Liver (tissue), 9 donors: Measurements from ENCODE around the gene HERC6. TPM values are rescaled to one million over a fixed set of nuclear protein-coding genes. Genes with fewer than 3 reads are reported as not detected.
"Not testable (repeated sequence)": the region's sequence is repeated elsewhere in the genome, so short reads cannot be mapped to it uniquely, and the experiment has no call there.

Source experiments
- DNase-seq: peaks from one replicate; pipeline ENCODE4 v3.0.0-alpha.2; 2017; ENCODE audit warnings: low spot score
- H3K27ac ChIP-seq, 2 donors: one replicate each; pipeline ENCODE4 v1.7.0; 2013; ENCODE audit warnings: inconsistent platforms in 2 of 2, low read length in 2 of 2, control low read depth in 1 of 2, low read depth in 1 of 2, mild to moderate bottlenecking in 1 of 2
- H3K27me3 ChIP-seq, 4 donors: one replicate each; pipeline versions ENCODE4 v1.6.1 to v1.7.0; 2013; ENCODE audit warnings: low read length in 3 of 4, inconsistent platforms in 1 of 4, mild to moderate bottlenecking in 1 of 4, moderate library complexity in 1 of 4; ENCODE audit not compliant: control insufficient read depth in 4 of 4, insufficient read depth in 4 of 4
- H3K36me3 ChIP-seq, 4 donors: one replicate each; pipeline versions ENCODE4 v1.6.1 to v1.7.0; 2013; ENCODE audit warnings: low read length in 3 of 4, mild to moderate bottlenecking in 3 of 4, low read depth in 1 of 4, moderate library complexity in 1 of 4; ENCODE audit not compliant: control insufficient read depth in 4 of 4, insufficient read depth in 3 of 4
- H3K4me1 ChIP-seq, 4 donors: one replicate each; pipeline versions ENCODE4 v1.6.1 to v1.7.0; 2013; ENCODE audit warnings: low read length in 3 of 4, mild to moderate bottlenecking in 3 of 4, moderate library complexity in 1 of 4; ENCODE audit not compliant: control insufficient read depth in 4 of 4, insufficient read depth in 4 of 4
- H3K4me3 ChIP-seq, 3 donors: one replicate each; pipeline versions ENCODE4 v1.6.1 to v1.7.0; 2013; ENCODE audit warnings: low read length in 3 of 3, control low read depth in 1 of 3, low read depth in 1 of 3, mild to moderate bottlenecking in 1 of 3
- H3K9ac ChIP-seq, 2 donors: one replicate each; pipeline ENCODE4 v1.7.0; 2013; ENCODE audit warnings: low read length in 2 of 2, mild to moderate bottlenecking in 2 of 2, moderate library complexity in 2 of 2, control low read depth in 1 of 2, low read depth in 1 of 2
- H3K9me3 ChIP-seq, 4 donors: one replicate each; pipeline versions ENCODE4 v1.6.1 to v1.7.0; 2013; ENCODE audit warnings: low read length in 3 of 4; ENCODE audit not compliant: control insufficient read depth in 4 of 4
- EGR1 ChIP-seq, 2 donors: IDR thresholded peaks; 2 replicates each; pipeline ENCODE4 v1.6.1; 2016 to 2018; ENCODE audit warnings: antibody characterized with exemption in 2 of 2, low read depth in 2 of 2
- FOXA1 ChIP-seq: IDR thresholded peaks from 2 replicates; pipeline ENCODE4 v1.6.1; 2016; ENCODE audit warnings: antibody characterized with exemption
- FOXA2 ChIP-seq: IDR thresholded peaks from 2 replicates; pipeline ENCODE4 v1.6.1; 2016; ENCODE audit warnings: antibody characterized with exemption
- GABPA ChIP-seq, 2 donors: IDR thresholded peaks in 1 of 2; conservative IDR thresholded peaks in 1 of 2; 2 replicates each; pipeline ENCODE4 v1.6.1; 2016; ENCODE audit warnings: antibody characterized with exemption in 2 of 2, mild to moderate bottlenecking in 1 of 2, moderate library complexity in 1 of 2
- HNF4A ChIP-seq, 2 donors: conservative IDR thresholded peaks; 2 replicates each; pipeline ENCODE4 v1.6.1; 2016; ENCODE audit warnings: antibody characterized with exemption in 2 of 2, mild to moderate bottlenecking in 2 of 2
- HNF4G ChIP-seq: IDR thresholded peaks from 2 replicates; pipeline ENCODE4 v1.6.1; 2016; ENCODE audit warnings: antibody characterized with exemption
- JUND ChIP-seq, 2 donors: IDR thresholded peaks; 2 replicates each; pipeline ENCODE4 v1.6.1; 2016; ENCODE audit warnings: antibody characterized with exemption in 2 of 2
- NR2F2 ChIP-seq: IDR thresholded peaks from 2 replicates; pipeline ENCODE4 v1.6.1; 2016; ENCODE audit warnings: antibody characterized with exemption
- RXRA ChIP-seq, 2 donors: IDR thresholded peaks; 2 replicates each; pipeline ENCODE4 v1.6.1; 2017 to 2018; ENCODE audit warnings: antibody characterized with exemption in 2 of 2, mild to moderate bottlenecking in 1 of 2
- SP1 ChIP-seq: IDR thresholded peaks from 2 replicates; pipeline ENCODE4 v1.6.1; 2018; ENCODE audit warnings: antibody characterized with exemption, mild to moderate bottlenecking
- YY1 ChIP-seq: IDR thresholded peaks from 2 replicates; pipeline ENCODE4 v1.6.1; 2016; ENCODE audit warnings: antibody characterized with exemption, mild to moderate bottlenecking
- WGBS: extraction: QIAGEN DNeasy Blood & Tissue Kit; methylation state at CpG from one replicate; pipeline ENCODE4 v1.1.7; 2013; 5-methylcytosine and 5-hydroxymethylcytosine counted together
- polyA plus RNA-seq, 2 donors: library from polyadenylated mRNA; stranded (reverse) in 1 of 2; unstranded in 1 of 2; fragments of 200-250 nt in 1 of 2; fragments of >200 nt in 1 of 2; fragmentation: Nextera tagmentation in 1 of 2; extraction: Ambion mirVana in 1 of 2; gene quantifications; one replicate each; pipeline versions ENCODE4 v1.2.1 to v1.2.3, GENCODE V29; 2013 to 2015
- total RNA-seq, 2 donors: library from RNA; depleted of rRNA; stranded (reverse); fragments of >200 nt; gene quantifications; one replicate each; pipeline ENCODE4 v1.2.3, GENCODE V29; 2014
- TF ChIP-seq, protein P1 (sequence below): IDR thresholded peaks from 2 replicates; pipeline ENCODE4 v1.6.1; 2016; ENCODE audit warnings: antibody characterized with exemption
- TF ChIP-seq, protein P2 (sequence below): IDR thresholded peaks from 2 replicates; pipeline ENCODE4 v1.6.1; 2016; ENCODE audit warnings: antibody characterized with exemption
- TF ChIP-seq, protein P3 (sequence below): IDR thresholded peaks from 2 replicates; pipeline ENCODE4 v1.6.1; 2016; ENCODE audit warnings: antibody characterized with exemption, mild to moderate bottlenecking
- TF ChIP-seq, protein P4 (sequence below): IDR thresholded peaks from 2 replicates; pipeline ENCODE4 v1.6.1; 2016; ENCODE audit warnings: antibody characterized with exemption
- donor health status: healthy.
- donor health status: healthy.
- donor health status: healthy.
- donor health status: healthy.
- donor health status: healthy.

Gene HERC6
- total and polyA plus RNA-seq, 4 donors = 1.5 to 3.8 (median 2.6) TPM

DNA sequence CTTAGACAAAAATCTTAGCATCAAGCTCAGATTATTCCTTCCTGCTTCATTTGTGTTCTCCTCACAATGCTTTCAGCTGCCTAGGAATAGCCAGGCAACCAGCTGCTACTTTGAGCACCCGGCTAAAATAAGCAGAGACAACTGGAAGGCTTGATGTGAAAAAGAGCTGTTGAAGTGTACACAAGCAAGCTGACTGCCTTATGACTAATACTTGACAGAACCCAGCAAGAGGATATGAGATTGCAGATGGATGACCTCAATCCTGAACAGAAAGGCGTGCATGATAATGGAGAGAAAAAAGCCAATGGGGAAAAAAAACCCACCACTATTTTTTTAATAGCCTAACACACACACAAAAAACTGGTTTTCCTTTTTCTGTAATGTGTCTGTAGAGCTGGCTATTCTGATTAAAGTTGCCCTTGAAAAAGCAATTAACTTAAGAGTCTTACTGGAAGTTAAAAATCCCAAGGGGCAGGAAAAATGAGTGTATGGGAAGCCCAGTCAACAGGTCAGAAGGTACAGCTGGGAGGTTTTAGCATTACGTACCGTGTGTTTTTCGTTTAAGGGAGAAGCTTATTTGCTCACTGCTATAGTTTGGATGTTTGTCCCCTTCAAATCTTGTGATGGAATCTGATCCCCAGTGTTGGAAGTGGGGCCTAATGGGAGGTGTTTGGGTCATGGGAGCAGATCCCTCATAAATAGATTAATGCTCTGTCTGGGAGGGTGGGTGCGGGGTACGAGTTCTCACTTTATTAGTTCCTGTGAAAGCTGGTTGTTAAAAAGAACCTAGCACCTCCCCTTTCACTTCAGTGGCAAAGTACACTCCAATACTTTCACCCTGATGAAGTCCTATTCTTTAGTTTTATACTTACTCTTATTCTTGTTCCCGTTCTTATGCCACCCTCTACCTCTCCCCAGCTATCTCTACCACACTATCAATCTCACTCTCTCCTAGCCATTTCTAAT is 37.1 kb upstream of the HERC6 start:
- no peak for DNase-seq
- WGBS = 75% methylated on average over 8 of the region's 8 CpGs
- Histone ChIP-seq H3K9ac (no peak overlapping the region), H3K9me3 (no peaks in the 10 kb centered on the region), H3K27me3 (no peaks in the 10 kb centered on the region), H3K4me1 (no peaks in the 10 kb centered on the region), H3K27ac (no peak overlapping the region), H3K4me3 (no peak overlapping the region), H3K36me3 (no peaks in the 10 kb centered on the region)
- TF ChIP-seq RXRA (IDR thresholded peaks at IDR 0.05) (no peak), JUND (IDR thresholded peaks at IDR 0.05) (peak in 1 of 2 donors; percentile 26)

DNA sequence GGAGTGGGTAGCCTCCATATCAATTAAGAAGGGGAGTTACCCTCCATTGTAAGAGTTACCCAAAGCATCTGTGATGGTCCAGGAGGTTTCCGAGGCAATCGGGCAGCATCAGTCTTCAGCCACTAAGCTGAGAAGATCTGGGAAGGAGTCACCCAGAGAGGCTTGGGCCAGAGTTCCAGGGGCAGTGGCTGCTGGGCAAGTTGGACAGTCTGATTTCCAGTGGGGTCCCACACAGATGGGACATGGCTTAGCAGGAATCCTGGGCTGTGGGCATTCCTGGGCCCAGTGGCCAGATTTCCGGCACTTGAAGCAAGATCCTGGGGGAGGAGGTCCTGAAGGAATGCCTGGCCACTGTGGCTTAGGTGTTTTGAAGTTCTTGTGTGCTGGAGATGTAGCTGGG is 31.8 kb upstream of the HERC6 start:
- not testable (repeated sequence) for H3K4me1 ChIP-seq, H3K4me3 ChIP-seq, H3K36me3 ChIP-seq, DNase-seq, H3K27me3 ChIP-seq, H3K27ac ChIP-seq, H3K9me3 ChIP-seq, H3K9ac ChIP-seq
- 79% methylated on average over 3 of the region's 3 CpGs for WGBS

DNA sequence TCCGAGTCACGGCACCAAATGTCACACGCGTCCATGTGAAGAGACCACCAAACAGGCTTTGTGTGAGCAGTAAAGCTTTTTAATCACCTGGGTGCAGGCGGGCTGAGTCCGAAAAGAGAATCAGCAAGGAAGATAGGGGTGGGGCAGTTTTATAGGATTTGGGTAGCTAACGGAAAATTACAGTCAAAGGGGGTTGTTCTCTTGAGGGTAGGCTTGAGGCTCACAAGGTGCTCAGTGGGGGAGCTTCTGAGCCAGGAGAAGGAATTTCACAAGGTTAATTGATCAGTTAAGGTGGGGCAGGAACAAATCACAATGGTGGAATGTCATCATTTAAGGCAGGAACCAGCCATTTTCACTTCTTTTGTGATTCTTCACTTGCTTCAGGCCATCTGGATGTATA is 29.9 kb upstream of the HERC6 start:
- not testable (repeated sequence) for H3K4me1 ChIP-seq, H3K9me3 ChIP-seq, H3K4me3 ChIP-seq, H3K9ac ChIP-seq, H3K36me3 ChIP-seq, DNase-seq, H3K27me3 ChIP-seq, H3K27ac ChIP-seq
- 81% methylated on average over 7 of the region's 7 CpGs for WGBS

DNA sequence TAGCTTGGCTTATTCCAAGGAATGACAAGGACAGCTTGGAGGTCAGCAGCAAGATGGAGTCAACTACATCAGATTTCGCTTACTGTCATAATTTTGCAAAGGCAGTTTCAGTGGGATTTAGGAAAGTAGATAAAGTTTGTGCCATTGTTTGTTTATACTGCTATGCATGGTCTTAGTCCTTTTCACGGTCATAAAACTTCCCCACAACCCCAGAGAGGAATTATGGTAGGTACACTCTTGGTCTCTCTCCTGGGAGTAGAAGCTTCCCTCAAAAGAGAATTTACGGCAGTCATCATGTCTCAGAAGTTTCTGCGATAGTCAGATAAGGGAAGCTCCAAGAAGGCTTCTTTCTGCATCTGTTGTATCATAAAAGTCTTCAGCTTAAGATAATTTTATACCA is 27.9 kb upstream of the HERC6 start:
- Histone ChIP-seq H3K27ac (no peak overlapping the region), H3K9ac (no peak overlapping the region), H3K4me3 (no peak overlapping the region), H3K4me1 (no peaks in the 10 kb centered on the region), H3K9me3 (no peaks in the 10 kb centered on the region), H3K36me3 (no peaks in the 10 kb centered on the region), H3K27me3 (no peaks in the 10 kb centered on the region)
- WGBS = 88% methylated on average over 4 of the region's 4 CpGs
- DNase-seq = no peak
- no peak for TF ChIP-seq HNF4G
- TF ChIP-seq HNF4A (conservative IDR thresholded peaks at IDR 0.05) = no peak
- TF ChIP-seq, protein P1, sequence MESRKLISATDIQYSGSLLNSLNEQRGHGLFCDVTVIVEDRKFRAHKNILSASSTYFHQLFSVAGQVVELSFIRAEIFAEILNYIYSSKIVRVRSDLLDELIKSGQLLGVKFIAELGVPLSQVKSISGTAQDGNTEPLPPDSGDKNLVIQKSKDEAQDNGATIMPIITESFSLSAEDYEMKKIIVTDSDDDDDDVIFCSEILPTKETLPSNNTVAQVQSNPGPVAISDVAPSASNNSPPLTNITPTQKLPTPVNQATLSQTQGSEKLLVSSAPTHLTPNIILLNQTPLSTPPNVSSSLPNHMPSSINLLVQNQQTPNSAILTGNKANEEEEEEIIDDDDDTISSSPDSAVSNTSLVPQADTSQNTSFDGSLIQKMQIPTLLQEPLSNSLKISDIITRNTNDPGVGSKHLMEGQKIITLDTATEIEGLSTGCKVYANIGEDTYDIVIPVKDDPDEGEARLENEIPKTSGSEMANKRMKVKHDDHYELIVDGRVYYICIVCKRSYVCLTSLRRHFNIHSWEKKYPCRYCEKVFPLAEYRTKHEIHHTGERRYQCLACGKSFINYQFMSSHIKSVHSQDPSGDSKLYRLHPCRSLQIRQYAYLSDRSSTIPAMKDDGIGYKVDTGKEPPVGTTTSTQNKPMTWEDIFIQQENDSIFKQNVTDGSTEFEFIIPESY = no peak
- TF ChIP-seq NR2F2 = no peak
- no peak for TF ChIP-seq YY1
- TF ChIP-seq EGR1 (IDR thresholded peaks at IDR 0.05; ENCODE audit: low read depth in 2 of 2) = no peak
- no peak for TF ChIP-seq GABPA (IDR thresholded peaks at IDR 0.05 in 1 of 2, conservative IDR thresholded peaks at IDR 0.05 in 1 of 2)
- TF ChIP-seq RXRA (IDR thresholded peaks at IDR 0.05) = no peak
- no peak for TF ChIP-seq SP1
- no peak for TF ChIP-seq JUND (IDR thresholded peaks at IDR 0.05)
- no peak for TF ChIP-seq FOXA1
- TF ChIP-seq, protein P2, sequence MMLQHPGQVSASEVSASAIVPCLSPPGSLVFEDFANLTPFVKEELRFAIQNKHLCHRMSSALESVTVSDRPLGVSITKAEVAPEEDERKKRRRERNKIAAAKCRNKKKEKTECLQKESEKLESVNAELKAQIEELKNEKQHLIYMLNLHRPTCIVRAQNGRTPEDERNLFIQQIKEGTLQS = no peak
- TF ChIP-seq, protein P3, sequence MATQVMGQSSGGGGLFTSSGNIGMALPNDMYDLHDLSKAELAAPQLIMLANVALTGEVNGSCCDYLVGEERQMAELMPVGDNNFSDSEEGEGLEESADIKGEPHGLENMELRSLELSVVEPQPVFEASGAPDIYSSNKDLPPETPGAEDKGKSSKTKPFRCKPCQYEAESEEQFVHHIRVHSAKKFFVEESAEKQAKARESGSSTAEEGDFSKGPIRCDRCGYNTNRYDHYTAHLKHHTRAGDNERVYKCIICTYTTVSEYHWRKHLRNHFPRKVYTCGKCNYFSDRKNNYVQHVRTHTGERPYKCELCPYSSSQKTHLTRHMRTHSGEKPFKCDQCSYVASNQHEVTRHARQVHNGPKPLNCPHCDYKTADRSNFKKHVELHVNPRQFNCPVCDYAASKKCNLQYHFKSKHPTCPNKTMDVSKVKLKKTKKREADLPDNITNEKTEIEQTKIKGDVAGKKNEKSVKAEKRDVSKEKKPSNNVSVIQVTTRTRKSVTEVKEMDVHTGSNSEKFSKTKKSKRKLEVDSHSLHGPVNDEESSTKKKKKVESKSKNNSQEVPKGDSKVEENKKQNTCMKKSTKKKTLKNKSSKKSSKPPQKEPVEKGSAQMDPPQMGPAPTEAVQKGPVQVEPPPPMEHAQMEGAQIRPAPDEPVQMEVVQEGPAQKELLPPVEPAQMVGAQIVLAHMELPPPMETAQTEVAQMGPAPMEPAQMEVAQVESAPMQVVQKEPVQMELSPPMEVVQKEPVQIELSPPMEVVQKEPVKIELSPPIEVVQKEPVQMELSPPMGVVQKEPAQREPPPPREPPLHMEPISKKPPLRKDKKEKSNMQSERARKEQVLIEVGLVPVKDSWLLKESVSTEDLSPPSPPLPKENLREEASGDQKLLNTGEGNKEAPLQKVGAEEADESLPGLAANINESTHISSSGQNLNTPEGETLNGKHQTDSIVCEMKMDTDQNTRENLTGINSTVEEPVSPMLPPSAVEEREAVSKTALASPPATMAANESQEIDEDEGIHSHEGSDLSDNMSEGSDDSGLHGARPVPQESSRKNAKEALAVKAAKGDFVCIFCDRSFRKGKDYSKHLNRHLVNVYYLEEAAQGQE = no peak
- TF ChIP-seq FOXA2 = no peak
- TF ChIP-seq, protein P4, sequence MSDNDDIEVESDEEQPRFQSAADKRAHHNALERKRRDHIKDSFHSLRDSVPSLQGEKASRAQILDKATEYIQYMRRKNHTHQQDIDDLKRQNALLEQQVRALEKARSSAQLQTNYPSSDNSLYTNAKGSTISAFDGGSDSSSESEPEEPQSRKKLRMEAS = no peak
